Measurements from ENCODE around the gene OR2A42.
"Not testable (repeated sequence)": the region's sequence is repeated elsewhere in the genome, so short reads cannot be mapped to it uniquely, and the experiment has no call there.

The OR2A42 gene, protein sequence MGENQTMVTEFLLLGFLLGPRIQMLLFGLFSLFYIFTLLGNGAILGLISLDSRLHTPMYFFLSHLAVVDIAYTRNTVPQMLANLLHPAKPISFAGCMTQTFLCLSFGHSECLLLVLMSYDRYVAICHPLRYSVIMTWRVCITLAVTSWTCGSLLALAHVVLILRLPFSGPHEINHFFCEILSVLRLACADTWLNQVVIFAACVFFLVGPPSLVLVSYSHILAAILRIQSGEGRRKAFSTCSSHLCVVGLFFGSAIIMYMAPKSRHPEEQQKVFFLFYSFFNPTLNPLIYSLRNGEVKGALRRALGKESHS

DNA sequence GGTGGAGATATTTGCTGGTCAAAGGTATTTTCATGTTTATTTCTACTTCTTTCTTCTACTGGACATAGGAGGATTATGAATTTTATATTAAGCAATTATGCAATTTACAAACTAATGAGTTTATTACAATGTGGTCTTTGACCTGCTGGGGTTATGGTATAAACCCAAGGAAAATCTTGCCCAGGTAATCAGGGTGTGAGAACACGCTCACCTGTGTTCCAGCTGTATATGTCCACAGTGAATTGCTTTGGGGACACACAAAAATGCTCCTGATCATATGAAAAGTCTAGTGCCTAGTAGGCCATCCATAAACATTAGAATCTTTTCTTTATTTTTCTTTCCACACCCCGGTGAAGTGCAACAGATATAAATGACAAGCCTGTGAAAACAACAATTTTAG, at the start of gene OR2A42:
OR2A42 (minus strand) TSS at position 241 of the 400 bp plus-strand sequence. CDS start 6,762 bp downstream, outside the sequence.
- not testable (repeated sequence) for H3K9me3 ChIP-seq (ENCODE audit: low read length); H3K79me2 ChIP-seq (ENCODE audit: insufficient read depth, low read length); H3K4me1 ChIP-seq (ENCODE audit: insufficient read depth, low read length, severe bottlenecking); H3K4me2 ChIP-seq (ENCODE audit: low read length); H3K36me3 ChIP-seq (ENCODE audit: insufficient read depth, low read length); H3K9ac ChIP-seq (ENCODE audit: low read length); H3K27me3 ChIP-seq (ENCODE audit: insufficient read depth, low read length); H3F3A ChIP-seq (ENCODE audit: insufficient read depth, low read length); H3K4me3 ChIP-seq (ENCODE audit: low read depth, low read length, poor library complexity, severe bottlenecking); H2AFZ ChIP-seq (ENCODE audit: low read length); H4K20me1 ChIP-seq (ENCODE audit: insufficient read depth, low read length); H3K9me2 ChIP-seq (ENCODE audit: low read depth, low read length); H3K27ac ChIP-seq (ENCODE audit: low read depth, low read length, poor library complexity, severe bottlenecking)

DNA sequence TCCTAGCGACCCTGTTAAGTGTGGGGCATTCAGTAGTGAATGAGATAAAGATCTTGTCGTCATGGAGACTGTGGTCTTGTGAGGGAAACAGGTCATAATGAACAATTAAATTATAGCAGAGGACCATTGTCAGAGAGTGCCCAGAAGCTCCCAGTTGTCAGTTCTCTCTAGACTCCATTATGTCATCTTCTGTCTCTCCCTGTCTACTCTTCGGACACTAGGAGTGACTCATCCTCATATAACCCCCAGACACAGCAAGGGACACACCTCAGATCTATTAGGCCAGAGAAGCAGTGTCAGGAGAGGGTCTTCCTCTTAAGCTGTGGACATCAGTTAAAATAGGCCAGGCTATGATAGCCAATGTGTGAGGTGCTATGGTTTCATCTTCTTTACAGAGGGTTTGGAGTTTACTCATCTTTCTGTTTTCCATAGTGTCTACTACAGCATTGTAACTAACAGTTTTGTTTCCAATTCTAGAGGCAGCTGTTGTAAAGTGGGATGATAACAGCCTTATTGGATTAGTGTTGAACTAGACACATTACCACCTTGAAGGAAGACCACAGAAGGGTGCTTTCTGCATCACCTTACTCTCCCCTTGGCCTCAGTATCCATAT, 47.9 kb upstream of the OR2A42 start:
- H3F3A ChIP-seq (ENCODE audit: insufficient read depth, low read length); H3K27ac ChIP-seq (ENCODE audit: low read depth, low read length, poor library complexity, severe bottlenecking); H3K79me2 ChIP-seq (ENCODE audit: insufficient read depth, low read length); H3K4me2 ChIP-seq (ENCODE audit: low read length); H3K4me1 ChIP-seq (ENCODE audit: insufficient read depth, low read length, severe bottlenecking); H2AFZ ChIP-seq (ENCODE audit: low read length); H4K20me1 ChIP-seq (ENCODE audit: insufficient read depth, low read length); H3K27me3 ChIP-seq (ENCODE audit: insufficient read depth, low read length); H3K9me3 ChIP-seq (ENCODE audit: low read length); H3K36me3 ChIP-seq (ENCODE audit: insufficient read depth, low read length); H3K4me3 ChIP-seq (ENCODE audit: low read depth, low read length, poor library complexity, severe bottlenecking); H3K9ac ChIP-seq (ENCODE audit: low read length); H3K9me2 ChIP-seq (ENCODE audit: low read depth, low read length): not testable (repeated sequence)

DNA sequence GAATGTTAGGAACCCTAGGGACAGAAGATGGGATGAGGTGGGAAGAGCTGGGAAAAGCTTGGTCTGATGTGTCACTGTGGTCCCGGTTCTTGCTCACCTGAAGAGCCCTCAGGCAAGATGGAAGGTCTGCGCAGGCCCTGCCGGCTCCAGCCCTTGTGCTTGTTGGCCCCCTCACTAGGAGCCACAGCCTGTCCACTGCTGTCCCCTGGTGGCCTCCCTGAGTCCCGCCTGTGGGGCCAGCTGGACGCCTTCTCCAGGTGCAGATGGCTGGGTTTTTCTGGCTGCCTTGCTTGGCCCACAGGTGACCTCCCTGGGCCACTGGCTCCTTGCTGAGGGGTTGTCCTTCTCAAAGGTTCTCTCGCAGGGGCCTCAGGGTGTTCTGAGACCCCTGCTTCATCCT, 44.3 kb upstream of the OR2A42 start:
- not testable (repeated sequence) for H3K36me3 ChIP-seq (ENCODE audit: insufficient read depth, low read length)

DNA sequence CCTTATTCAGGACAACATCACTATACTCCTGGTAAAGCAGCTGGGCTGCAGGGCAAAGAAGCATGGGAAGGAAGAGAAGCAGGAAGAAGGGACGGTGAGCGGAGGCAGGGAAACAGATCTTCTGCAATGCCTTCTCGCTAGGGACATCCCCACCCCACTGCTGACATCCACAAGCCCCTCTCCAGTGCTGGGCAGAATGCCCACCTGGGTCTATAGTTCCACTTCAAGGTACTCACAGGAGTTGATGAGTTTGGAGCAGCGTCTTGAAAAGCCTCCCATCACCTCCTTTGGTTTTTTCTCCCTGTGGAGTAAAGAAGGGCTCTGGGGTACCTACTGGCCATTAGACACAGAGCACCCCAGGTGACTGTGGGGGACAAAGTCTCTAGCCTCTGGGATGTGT, 43.1 kb upstream of the OR2A42 start:
- H3F3A ChIP-seq (ENCODE audit: insufficient read depth, low read length); H4K20me1 ChIP-seq (ENCODE audit: insufficient read depth, low read length); H3K4me2 ChIP-seq (ENCODE audit: low read length); H3K27ac ChIP-seq (ENCODE audit: low read depth, low read length, poor library complexity, severe bottlenecking); H2AFZ ChIP-seq (ENCODE audit: low read length); H3K4me3 ChIP-seq (ENCODE audit: low read depth, low read length, poor library complexity, severe bottlenecking); H3K79me2 ChIP-seq (ENCODE audit: insufficient read depth, low read length); H3K4me1 ChIP-seq (ENCODE audit: insufficient read depth, low read length, severe bottlenecking); H3K36me3 ChIP-seq (ENCODE audit: insufficient read depth, low read length); H3K9me3 ChIP-seq (ENCODE audit: low read length); H3K27me3 ChIP-seq (ENCODE audit: insufficient read depth, low read length); H3K9me2 ChIP-seq (ENCODE audit: low read depth, low read length); H3K9ac ChIP-seq (ENCODE audit: low read length): not testable (repeated sequence)

More for the DNA sequence above, 44.3 kb upstream of the OR2A42 start:
- not testable (repeated sequence) for H3F3A ChIP-seq (ENCODE audit: insufficient read depth, low read length); H2AFZ ChIP-seq (ENCODE audit: low read length); H3K27ac ChIP-seq (ENCODE audit: low read depth, low read length, poor library complexity, severe bottlenecking); H3K27me3 ChIP-seq (ENCODE audit: insufficient read depth, low read length); H3K4me3 ChIP-seq (ENCODE audit: low read depth, low read length, poor library complexity, severe bottlenecking); H3K4me1 ChIP-seq (ENCODE audit: insufficient read depth, low read length, severe bottlenecking); H3K79me2 ChIP-seq (ENCODE audit: insufficient read depth, low read length); H3K9me2 ChIP-seq (ENCODE audit: low read depth, low read length); H4K20me1 ChIP-seq (ENCODE audit: insufficient read depth, low read length); H3K4me2 ChIP-seq (ENCODE audit: low read length); H3K9ac ChIP-seq (ENCODE audit: low read length); H3K9me3 ChIP-seq (ENCODE audit: low read length)

DNA sequence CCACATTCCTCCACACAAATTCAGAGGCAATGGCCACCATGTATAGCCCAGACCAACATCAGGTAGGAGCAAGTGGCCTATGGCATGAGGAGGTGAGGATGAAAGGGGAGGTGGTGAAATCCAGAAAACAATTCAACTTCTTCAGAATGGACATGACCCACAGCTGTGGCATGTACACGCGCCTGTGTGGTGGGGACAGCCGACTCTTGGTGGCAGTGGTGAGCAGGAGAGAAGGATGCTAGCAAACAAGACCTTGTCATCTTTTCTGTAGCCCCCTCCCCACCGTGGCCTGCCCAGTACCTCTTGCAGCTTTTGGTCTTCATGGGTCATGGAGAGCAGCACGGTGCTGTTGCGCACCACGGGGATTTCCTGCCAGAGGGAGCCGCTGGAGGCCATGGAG, 42.6 kb upstream of the OR2A42 start:
- not testable (repeated sequence) for H3F3A ChIP-seq (ENCODE audit: insufficient read depth, low read length); H3K27me3 ChIP-seq (ENCODE audit: insufficient read depth, low read length); H3K9me3 ChIP-seq (ENCODE audit: low read length); H3K4me2 ChIP-seq (ENCODE audit: low read length); H3K79me2 ChIP-seq (ENCODE audit: insufficient read depth, low read length); H3K36me3 ChIP-seq (ENCODE audit: insufficient read depth, low read length); H2AFZ ChIP-seq (ENCODE audit: low read length); H3K27ac ChIP-seq (ENCODE audit: low read depth, low read length, poor library complexity, severe bottlenecking); H3K4me3 ChIP-seq (ENCODE audit: low read depth, low read length, poor library complexity, severe bottlenecking); H3K9ac ChIP-seq (ENCODE audit: low read length); H3K9me2 ChIP-seq (ENCODE audit: low read depth, low read length); H3K4me1 ChIP-seq (ENCODE audit: insufficient read depth, low read length, severe bottlenecking); H4K20me1 ChIP-seq (ENCODE audit: insufficient read depth, low read length)

DNA sequence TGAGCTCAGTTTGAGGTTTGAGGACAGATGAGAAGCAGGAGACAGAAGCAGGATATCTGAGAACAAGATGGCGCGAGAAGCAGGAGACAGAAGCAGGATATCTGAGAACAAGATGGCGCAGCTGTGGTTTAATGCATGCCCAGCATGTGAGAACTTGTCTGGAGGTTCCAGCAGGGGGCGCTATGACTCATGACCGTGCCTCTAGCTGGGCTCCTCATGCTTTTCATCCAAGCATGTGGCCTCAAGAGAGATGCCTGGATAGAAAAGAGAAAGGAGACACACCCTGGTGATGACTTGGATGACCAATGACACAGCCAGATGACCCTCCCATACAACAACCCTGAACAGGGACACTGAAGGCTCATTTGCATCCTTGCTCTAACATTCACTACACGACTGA, 40.6 kb upstream of the OR2A42 start:
- H4K20me1 ChIP-seq (ENCODE audit: insufficient read depth, low read length) = not testable (repeated sequence)

DNA sequence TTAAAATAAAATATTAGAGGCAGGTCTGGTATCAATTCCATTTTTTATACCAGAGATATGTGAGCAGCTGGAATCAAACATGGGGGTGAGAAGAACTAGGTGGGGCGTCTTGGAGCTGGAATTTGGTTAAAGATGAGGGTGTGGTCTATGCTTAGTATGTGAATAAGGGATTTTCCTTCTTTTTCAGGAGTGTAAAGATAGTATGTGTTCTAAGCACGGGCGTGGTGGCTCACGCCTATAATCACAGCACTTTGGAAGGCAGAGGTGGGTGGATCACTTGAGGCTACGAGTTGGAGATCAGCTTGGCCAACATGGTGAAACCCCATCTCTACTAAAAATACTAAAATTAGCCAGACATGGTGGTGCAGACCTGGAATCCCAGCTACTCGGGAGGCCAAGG, 35.9 kb upstream of the OR2A42 start:
- not testable (repeated sequence) for H2AFZ ChIP-seq (ENCODE audit: low read length); H3F3A ChIP-seq (ENCODE audit: insufficient read depth, low read length); H3K79me2 ChIP-seq (ENCODE audit: insufficient read depth, low read length); H3K36me3 ChIP-seq (ENCODE audit: insufficient read depth, low read length); H3K4me1 ChIP-seq (ENCODE audit: insufficient read depth, low read length, severe bottlenecking); H3K4me3 ChIP-seq (ENCODE audit: low read depth, low read length, poor library complexity, severe bottlenecking); H4K20me1 ChIP-seq (ENCODE audit: insufficient read depth, low read length); H3K27me3 ChIP-seq (ENCODE audit: insufficient read depth, low read length); H3K27ac ChIP-seq (ENCODE audit: low read depth, low read length, poor library complexity, severe bottlenecking); H3K4me2 ChIP-seq (ENCODE audit: low read length); H3K9ac ChIP-seq (ENCODE audit: low read length); H3K9me2 ChIP-seq (ENCODE audit: low read depth, low read length); H3K9me3 ChIP-seq (ENCODE audit: low read length)

More for the DNA sequence above, 40.6 kb upstream of the OR2A42 start:
- H3K9me3 ChIP-seq (ENCODE audit: low read length); H3K9ac ChIP-seq (ENCODE audit: low read length); H3F3A ChIP-seq (ENCODE audit: insufficient read depth, low read length); H3K79me2 ChIP-seq (ENCODE audit: insufficient read depth, low read length); H3K36me3 ChIP-seq (ENCODE audit: insufficient read depth, low read length); H3K27ac ChIP-seq (ENCODE audit: low read depth, low read length, poor library complexity, severe bottlenecking); H3K4me3 ChIP-seq (ENCODE audit: low read depth, low read length, poor library complexity, severe bottlenecking); H2AFZ ChIP-seq (ENCODE audit: low read length); H3K4me1 ChIP-seq (ENCODE audit: insufficient read depth, low read length, severe bottlenecking); H3K4me2 ChIP-seq (ENCODE audit: low read length); H3K27me3 ChIP-seq (ENCODE audit: insufficient read depth, low read length); H3K9me2 ChIP-seq (ENCODE audit: low read depth, low read length): not testable (repeated sequence)
